HG03457 (cell line): ENCODE results near the gene CPT1B.
A peak's percentile ranks its signal among the peaks of the same experiment; 100 is the strongest.
"Not testable (repeated sequence)": the region's sequence is repeated elsewhere in the genome, so short reads cannot be mapped to it uniquely, and the experiment has no call there.

Experiments used
- ATAC-seq: cut with Tn5 transposase; IDR thresholded peaks from one replicate; pipeline ENCODE4 v1.9.1; 2021; ENCODE audit warnings: moderate number of reproducible peaks; ENCODE audit not compliant: unreplicated experiment

Gene CPT1B

GRCh38 chr22:50577987-50578775, at the start of gene CPT1B:
TSS of gene CPT1B (minus strand) at chr22:50578427. CDS start at chr22:50577915, 512 bp downstream.
- ATAC-seq = no peak

GRCh38 chr22:50626850-50627641, 48.8 kb upstream of the CPT1B start:
- ATAC-seq = no peak

DNA sequence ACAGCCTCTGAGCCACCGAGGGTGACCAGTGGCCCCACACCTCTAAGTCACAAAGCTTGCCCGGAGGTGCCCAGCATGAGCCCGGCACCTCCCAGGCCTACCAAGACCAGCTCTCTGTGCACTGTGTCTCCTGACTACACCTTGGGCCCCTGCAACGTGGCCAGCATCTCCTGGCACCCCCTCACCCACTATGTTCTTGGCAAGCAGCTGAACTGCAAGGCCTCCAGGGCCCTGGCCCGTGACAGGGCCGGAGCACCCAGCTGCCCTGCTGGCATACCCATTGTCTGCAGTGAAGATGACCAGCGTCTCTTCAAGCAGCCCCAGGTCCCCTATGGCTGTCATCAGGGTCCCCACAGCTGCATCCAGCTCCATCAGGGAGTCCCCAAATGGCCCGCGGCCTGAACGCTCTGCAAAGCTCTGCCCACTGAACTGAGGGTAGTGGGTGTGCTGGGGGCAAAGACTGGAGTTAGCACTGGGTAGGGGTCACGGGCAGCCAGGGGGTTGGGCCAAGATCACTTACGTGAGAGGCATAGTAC, 48.2 kb upstream of the CPT1B start:
- ATAC-seq = no peak

DNA sequence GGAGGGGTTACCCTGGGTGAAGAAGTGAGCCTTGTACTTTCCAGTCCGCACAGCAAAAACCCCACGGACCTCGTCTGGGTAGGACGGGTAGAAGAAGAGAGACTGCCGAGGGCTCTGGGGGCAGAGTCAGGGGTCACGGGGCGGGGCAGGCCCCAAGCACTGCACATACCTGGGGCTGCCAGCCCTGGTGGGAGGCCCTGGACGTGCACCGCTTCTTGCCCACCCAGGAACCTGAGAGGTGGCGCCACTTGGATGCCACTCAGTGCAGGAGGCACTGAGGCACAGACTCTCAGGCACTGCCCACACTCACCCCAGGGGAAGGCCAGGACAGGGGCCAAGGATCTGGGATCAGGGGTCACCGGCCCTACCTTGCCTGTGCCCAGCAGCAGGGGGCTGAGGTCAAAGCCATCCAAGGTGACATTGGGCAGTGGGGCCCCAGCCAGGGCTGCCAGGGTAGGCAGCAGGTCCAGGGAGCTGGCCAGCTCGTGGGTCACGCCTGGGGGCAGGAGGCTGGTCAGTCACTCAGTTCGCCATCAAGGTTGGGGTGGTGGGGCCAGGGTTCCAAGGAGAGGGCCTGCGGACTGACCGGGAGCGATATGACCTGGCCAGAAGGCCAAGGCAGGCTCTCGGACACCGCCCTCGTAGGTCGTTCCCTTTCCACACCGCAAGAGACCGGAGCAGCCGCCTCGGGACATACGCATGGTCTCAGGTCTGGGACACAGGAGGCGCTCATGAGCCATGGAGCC, 47.5 kb upstream of the CPT1B start:
- ATAC-seq = no peak

- no peak for ATAC-seq
These were observed 46.9 kb upstream of the CPT1B start for GRCh38 chr22:50625131-50625567.

DNA sequence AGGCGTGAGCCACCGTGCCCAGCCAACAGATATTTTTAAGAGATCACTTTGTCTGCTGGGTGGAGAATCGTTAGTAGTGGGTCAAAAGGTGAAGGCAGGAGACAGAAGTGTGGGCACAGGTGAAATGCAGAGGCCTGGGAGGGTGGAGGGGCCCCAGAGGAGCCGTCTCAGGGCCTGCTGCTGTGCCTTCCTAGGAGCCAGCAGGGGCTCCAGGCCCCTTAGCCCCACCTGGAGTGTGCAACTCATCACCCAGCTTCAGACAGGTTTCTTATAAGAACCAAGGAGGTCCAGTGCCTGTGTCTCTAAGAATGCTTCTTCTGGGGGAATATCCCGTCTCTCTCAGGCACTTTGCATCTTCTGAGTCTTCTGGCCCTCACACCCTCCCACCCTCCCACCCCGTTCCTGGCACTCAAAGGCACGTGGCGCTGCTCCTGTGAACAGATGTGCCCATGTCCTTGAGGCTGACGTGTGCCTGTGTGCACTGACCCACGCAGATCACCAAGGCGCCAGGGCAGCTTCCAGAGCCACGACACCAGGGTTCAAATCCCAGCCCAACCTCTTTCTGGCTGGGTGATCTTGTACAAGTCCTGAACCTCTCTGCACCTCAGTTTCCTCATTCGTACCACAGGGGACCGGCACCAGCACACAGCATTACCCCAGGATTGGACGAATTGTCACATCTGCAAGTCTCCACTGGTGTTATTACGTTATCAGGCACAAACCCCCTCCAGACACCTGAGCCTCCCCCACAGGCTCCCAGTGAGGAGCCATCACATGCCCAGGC, 46.3 kb upstream of the CPT1B start:
- no peak for ATAC-seq

GRCh38 chr22:50622723-50623327, 44.6 kb upstream of the CPT1B start:
- no peak for ATAC-seq

GRCh38 chr22:50621948-50622722, 43.9 kb upstream of the CPT1B start:
- no peak for ATAC-seq

DNA sequence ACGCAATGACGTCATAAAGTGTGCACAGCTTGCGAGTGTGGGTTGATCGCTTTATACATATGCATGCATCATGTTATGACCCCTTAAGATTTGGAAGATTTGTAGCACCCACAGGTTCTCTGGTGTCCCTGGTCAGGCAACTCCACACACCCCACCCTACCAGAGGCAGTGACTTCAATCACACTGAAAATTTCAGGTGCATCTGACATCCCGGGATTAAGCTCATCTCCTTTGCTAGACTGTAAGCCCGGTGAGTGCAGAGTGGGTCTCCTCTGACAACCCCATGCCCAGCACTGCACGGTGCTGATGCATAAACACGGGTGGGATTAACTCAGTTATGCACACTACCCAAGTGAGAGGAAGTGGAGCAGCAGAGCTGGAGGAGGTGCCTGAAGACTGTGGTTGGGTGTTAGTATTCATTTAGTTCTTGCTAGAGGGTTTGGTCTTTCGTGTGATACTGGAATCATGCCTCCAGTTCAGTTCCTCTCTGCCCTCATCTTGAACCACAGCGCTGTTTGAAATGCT, 43.2 kb upstream of the CPT1B start:
- peak; percentile 37 for ATAC-seq

DNA sequence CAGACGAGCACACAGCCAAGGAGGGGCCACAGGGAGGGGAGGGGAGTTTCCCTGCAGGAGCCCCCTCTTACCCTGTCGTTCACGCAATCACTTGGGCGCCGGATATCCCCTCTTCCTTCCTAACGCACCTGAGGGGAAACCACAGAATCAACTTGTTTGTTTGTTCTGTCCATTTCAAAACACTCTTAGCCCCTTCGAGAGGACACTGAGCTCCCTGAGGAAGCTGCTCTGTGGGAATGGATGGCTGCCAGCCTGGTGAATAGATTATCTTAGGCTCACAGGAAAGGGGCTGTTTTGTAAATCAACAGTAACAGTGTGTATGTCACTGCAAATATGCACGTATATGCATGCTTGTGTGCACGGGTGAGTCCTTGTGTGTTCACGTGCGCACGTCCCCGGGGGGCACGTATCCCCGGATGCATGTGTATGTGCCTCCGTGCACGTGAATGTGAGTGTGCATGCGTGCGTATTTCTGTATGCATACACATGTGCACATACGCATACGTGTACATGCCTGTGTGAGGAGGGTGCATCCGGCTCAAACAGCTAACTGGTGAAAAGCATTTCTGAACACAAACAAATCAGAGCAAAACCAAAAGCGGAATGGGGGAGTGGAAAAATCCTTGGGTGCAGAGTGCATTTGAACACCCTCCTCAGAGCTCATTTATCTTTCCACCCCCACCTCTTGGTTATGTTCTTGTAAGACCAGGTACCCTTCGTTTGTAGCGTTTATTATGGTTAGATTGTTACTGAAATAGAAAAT, 42.5 kb upstream of the CPT1B start:
- peak; percentile 40 for ATAC-seq

GRCh38 chr22:50614296-50614695, 36.1 kb upstream of the CPT1B start:
- not testable (repeated sequence) for ATAC-seq

- no peak for ATAC-seq
These were observed 35.2 kb upstream of the CPT1B start for GRCh38 chr22:50613291-50613981.

DNA sequence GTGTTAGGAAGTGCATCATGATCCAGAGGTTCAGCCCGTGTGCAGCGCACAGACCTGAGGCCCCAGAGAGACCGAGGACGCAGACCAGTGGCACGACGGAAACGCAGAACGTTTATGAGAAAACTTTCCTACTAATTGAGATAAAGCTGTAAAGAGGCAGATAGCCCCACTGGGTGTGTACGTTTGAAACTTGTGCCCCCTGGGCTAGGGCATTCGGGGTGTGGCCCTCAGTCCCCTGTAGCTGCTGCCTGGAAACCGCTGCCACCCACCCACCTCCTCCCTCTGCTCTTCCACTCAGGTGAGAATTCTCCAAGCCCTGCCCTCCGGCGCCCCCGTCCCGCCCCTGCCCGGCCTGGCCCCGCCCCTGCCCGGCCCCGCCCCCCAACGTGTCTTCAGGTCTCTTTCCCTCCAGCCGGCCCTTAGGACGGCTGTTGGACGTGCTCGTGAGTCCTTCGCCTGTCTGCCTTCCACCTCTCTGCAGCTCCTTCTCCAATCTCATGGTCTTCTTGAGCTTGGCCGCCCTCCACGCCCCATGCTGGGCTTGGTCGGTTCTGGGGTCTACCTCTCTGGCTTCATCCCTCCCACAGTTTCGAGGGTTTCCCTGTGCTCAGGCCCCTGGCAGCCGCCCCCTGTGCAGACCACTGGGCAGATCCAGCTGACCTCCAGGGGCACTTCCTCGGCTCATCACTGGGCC, 34.4 kb upstream of the CPT1B start:
- ATAC-seq = no peak

DNA sequence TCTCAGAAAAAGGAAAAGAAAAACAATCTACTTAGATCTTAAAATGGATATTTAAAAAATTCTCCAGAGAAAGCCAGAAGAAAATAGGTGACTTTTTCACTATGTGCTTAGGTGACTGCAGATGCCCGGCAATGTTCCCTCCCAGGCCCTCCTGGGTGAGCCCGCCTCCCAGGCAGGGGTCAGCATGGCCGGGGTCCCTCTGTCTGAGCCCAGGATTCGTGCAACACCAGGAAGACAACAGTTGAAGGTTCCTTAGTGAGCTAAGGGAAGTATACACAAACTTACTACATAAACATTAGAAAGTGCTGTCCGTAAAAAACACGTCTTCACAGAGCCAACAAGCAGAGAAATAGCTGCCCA, 33.9 kb upstream of the CPT1B start:
- no peak for ATAC-seq

- no peak for ATAC-seq
These were observed 33.3 kb upstream of the CPT1B start for GRCh38 chr22:50611341-50612060.

DNA sequence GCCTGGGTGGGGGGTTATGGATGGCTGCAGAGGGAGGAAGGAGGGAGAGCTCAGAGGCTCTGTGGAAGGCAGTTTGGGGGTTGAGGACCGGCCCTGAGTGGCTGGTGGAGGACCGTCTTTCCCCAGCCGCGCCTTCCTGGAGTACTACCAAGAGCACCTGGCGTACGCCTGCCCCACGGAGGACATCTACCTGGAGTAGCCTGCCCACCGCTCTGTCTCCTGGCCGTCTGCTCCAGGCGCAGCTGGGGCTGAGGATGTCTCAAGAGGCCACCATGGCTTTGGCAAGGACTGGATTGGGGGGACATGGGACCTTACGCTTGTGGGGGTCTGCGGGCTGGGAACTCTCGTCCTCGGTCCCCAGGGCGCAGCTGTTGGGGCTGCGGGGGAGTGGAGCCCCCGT, 32.4 kb upstream of the CPT1B start:
- ATAC-seq = no peak
